LNCAP (cell line): ENCODE measurements around the gene TMC3.

Experiments
- CTCF ChIP-seq: fragments of 450-650 bp; IDR thresholded peaks from 2 replicates; pipeline ENCODE4 v1.5.1; 2017; ENCODE audit warnings: mild to moderate bottlenecking

Gene TMC3

DNA sequence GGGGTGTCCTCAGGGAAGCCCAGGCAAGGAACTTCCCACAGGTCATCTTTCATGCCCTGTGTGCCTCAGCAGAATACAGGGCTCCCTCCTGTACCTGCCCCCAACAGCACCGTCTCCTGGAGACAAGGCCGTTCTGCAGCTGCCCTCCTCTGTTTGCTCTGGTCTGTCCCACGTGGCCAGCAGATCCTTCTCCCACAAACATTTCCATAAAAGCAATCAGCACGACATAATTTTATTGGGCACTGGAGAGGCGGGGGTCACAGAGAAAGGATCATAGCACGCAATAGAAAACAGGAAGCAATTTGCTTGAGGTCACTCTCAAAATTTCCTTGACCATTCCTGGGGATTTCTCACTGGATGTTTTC, 79.5 kb downstream of the TMC3 start:
- TF ChIP-seq CTCF = no peak

DNA sequence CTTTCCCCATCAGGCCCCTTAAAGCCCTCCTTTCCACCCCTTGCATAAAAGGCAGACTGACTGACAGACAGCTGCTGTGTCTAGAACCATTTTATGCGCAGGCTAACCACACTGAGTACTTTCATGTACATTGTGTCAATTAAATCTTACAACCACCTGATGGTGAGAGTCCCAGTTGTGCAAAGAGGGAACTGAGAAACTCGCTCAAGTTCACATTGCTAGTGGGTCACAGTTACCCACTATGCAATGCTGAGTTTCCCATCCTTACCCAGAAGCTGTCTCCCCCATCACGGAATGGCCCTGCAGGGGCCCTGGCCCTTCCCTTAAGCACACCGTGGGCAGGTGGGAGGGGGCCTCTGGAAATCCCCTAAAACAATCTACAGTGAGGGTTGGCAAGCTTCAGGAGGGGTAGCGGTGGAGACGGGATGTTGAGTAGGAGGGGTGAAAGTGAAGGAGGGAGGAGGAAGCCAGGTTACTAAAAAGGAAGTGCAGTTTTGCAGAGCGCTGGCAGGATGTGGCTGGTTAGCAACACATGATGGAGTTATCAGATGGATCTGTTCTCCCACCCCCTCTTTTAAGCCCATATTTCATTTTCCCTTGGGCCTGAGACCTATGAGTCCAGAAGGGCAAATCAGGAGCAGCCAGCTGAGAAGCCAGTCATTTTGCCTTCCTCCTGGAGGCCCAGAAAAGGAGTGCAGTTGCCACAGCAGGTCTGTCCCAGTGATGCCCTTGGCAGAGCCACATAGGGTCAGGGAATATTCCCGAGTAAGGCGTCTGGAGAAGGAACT, 80.1 kb downstream of the TMC3 start:
- no peak for TF ChIP-seq CTCF

GRCh38 chr15:81292523-81293001, 81.5 kb downstream of the TMC3 start:
- no peak for TF ChIP-seq CTCF

GRCh38 chr15:81291916-81292522, 82.0 kb downstream of the TMC3 start:
- no peak for TF ChIP-seq CTCF

DNA sequence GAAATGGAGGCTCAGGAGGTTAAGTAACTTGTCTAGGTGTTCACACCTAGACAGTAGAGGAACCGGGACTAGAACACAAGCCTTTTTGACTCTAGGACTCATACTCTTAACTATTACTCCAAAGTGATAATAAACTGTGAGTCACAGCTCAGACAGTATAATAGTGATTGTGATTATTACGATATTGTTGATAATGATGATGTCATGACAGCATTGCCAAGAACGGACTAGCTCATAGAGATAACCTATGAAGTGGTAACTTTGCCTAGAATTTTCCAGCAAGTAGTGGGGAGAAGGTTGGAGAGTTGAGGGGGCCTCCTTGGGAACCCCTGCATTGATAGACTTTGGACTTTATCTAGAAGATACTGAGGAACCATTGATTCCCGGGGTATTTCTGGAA, 84.1 kb downstream of the TMC3 start:
- TF ChIP-seq CTCF = no peak

DNA sequence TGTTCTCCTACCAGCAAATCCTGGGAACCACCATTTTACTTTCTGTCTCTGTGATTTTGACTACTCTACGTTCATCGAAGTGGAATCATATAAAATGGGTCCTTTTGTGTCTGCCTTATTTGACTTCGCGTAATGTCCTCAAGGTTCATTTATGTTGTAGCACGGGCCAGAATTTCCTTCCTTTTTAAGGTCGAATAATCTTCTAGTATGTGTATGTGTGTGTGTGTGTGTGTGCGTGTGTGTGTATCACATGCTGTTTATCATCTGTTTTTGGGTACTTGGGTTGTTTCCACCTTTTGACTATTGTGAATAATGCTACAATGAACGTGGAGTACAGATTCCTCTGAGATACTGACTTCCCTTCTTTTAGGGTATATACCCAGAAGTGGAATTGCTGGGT, 85.4 kb downstream of the TMC3 start:
- no peak for TF ChIP-seq CTCF

DNA sequence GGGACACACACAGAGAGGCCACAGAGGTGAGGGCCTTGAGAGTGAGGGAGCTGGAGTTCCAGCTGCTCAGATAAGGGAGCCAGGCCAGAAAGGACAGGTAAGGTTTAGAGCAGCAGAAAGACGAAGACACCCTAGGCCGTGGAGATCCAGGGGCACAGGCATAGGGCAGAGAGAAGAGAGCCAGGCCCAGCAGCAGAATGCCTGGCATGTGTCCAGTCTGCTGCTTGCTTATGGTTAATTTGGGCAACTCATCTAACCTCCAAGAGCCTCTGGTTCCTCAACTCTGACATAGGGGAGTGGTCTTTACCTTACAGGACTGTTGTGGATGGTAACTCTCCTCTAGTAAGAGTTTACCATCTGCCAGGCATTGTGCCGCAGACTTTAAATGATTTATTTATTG, 86.0 kb downstream of the TMC3 start:
- TF ChIP-seq CTCF = no peak
